HEK293 (cell line): ENCODE measurements around the gene MAMDC2.
"Not testable (repeated sequence)": the region's sequence is repeated elsewhere in the genome, so short reads cannot be mapped to it uniquely, and the experiment has no call there.

Source experiments
- CTCF ChIA-PET: fragments of 350-600 bp; formaldehyde crosslinking; extraction: SDS; loops from one replicate; lab custom pipeline; 2021; ENCODE audit warnings: antibody characterized with exemption; lab: Yijun Ruan, JAX
- POLR2A ChIA-PET: fragments of 300-600 bp; formaldehyde crosslinking; extraction: SDS; loops from one replicate; lab custom pipeline; 2020; ENCODE audit warnings: antibody characterized with exemption, inconsistent platforms; lab: Yijun Ruan, JAX
- H3K27ac ChIP-seq: fragments of 200-500 bp; sonication (Bioruptor generic); 2 replicates; pipeline ENCODE4 v1.5.1; 2014; ENCODE audit warnings: low read depth, low read length, control low read depth, inconsistent platforms; ENCODE audit errors: extremely low read depth
- H3K36me3 ChIP-seq, 2 experiments: fragments of 200-500 bp in 1 of 2; sonication (Bioruptor generic) in 1 of 2; 1 replicate in 1 of 2; 2 replicates in 1 of 2; pipeline ENCODE4 v1.5.1; 2014 to 2017; ENCODE audit warnings: inconsistent platforms in 2 of 2, low read length in 2 of 2; ENCODE audit not compliant: control insufficient read depth in 2 of 2, insufficient read depth in 1 of 2
- H3K4me1 ChIP-seq: fragments of 200-500 bp; sonication (Bioruptor generic); 2 replicates; pipeline ENCODE4 v1.5.1; 2014; ENCODE audit warnings: mild to moderate bottlenecking, low read length, inconsistent platforms; ENCODE audit not compliant: control insufficient read depth, insufficient read depth
- H3K4me3 ChIP-seq: 2 replicates; pipeline ENCODE4 v1.5.1; 2011; ENCODE audit warnings: low read depth, mild to moderate bottlenecking, control low read depth, low read length, moderate library complexity
- H3K9me3 ChIP-seq: fragments of 200-500 bp; sonication (Bioruptor generic); 2 replicates; pipeline ENCODE4 v1.5.1; 2014; ENCODE audit warnings: low read depth, low read length, inconsistent platforms; ENCODE audit not compliant: control insufficient read depth, insufficient read depth
- BCL6B ChIP-seq: fragments of 450-650 bp; formaldehyde crosslinking; IDR thresholded peaks from 2 replicates; pipeline ENCODE4 v1.5.1; 2017; ENCODE audit warnings: missing biosample characterization, missing genetic modification characterization
- GLI2 ChIP-seq: fragments of 450-650 bp; formaldehyde crosslinking; IDR thresholded peaks from 2 replicates; pipeline ENCODE4; 2017; ENCODE audit warnings: missing biosample characterization, missing genetic modification characterization, low read depth, borderline replicate concordance
- GLIS2 ChIP-seq: fragments of 450-650 bp; formaldehyde crosslinking; IDR thresholded peaks from 2 replicates; pipeline ENCODE4 v1.5.1; 2016; ENCODE audit warnings: missing biosample characterization, missing genetic modification characterization
- KLF10 ChIP-seq: fragments of 450-650 bp; IDR thresholded peaks from 2 replicates; pipeline ENCODE4 v1.5.1; 2018; ENCODE audit warnings: missing biosample characterization, mild to moderate bottlenecking, missing genetic modification characterization
- OSR2 ChIP-seq: fragments of 450-650 bp; formaldehyde crosslinking; IDR thresholded peaks from 2 replicates; pipeline ENCODE4 v1.5.1; 2016; ENCODE audit warnings: missing biosample characterization, missing genetic modification characterization
- REST ChIP-seq: fragments of 450-650 bp; formaldehyde crosslinking; IDR thresholded peaks from 2 replicates; pipeline ENCODE4 v1.5.1; 2016; ENCODE audit warnings: missing biosample characterization, missing genetic modification characterization
- ZBTB17 ChIP-seq: fragments of 450-650 bp; formaldehyde crosslinking; IDR thresholded peaks from 2 replicates; pipeline ENCODE4 v1.5.1; 2016; ENCODE audit warnings: missing biosample characterization, missing genetic modification characterization
- ZBTB20 ChIP-seq: fragments of 450-650 bp; formaldehyde crosslinking; IDR thresholded peaks from 2 replicates; pipeline ENCODE4 v1.5.1; 2016; ENCODE audit warnings: missing biosample characterization, missing genetic modification characterization
- ZBTB8A ChIP-seq: fragments of 450-650 bp; formaldehyde crosslinking; IDR thresholded peaks from 2 replicates; pipeline ENCODE4 v1.5.1; 2016; ENCODE audit warnings: missing biosample characterization, missing genetic modification characterization
- ZFP69B ChIP-seq: fragments of 450-650 bp; formaldehyde crosslinking; IDR thresholded peaks from 2 replicates; pipeline ENCODE4 v1.5.1; 2016; ENCODE audit warnings: missing biosample characterization, missing genetic modification characterization
- ZNF529 ChIP-seq: fragments of 450-650 bp; formaldehyde crosslinking; IDR thresholded peaks from 2 replicates; pipeline ENCODE4 v1.5.1; 2017; ENCODE audit warnings: missing genetic modification characterization, missing biosample characterization; ENCODE audit not compliant: insufficient replicate concordance
- ZNF585B ChIP-seq: fragments of 450-650 bp; formaldehyde crosslinking; IDR thresholded peaks from 2 replicates; pipeline ENCODE4 v1.5.1; 2016; ENCODE audit warnings: missing biosample characterization, missing genetic modification characterization
- ZNF623 ChIP-seq: fragments of 450-650 bp; formaldehyde crosslinking; IDR thresholded peaks from 2 replicates; pipeline ENCODE4 v1.5.1; 2016; ENCODE audit warnings: missing biosample characterization, missing genetic modification characterization
- ZNF76 ChIP-seq: fragments of 450-650 bp; formaldehyde crosslinking; IDR thresholded peaks from 2 replicates; pipeline ENCODE4; 2016; ENCODE audit warnings: low read depth, missing biosample characterization, missing genetic modification characterization, borderline replicate concordance
- TF ChIP-seq, protein P1 (sequence below): fragments of 450-650 bp; formaldehyde crosslinking; IDR thresholded peaks from 2 replicates; pipeline ENCODE4 v1.5.1; 2016; ENCODE audit warnings: missing biosample characterization, missing genetic modification characterization
- TF ChIP-seq, protein P2 (sequence below): fragments of 450-650 bp; IDR thresholded peaks from 2 replicates; pipeline ENCODE4 v1.5.1; 2018; ENCODE audit warnings: missing biosample characterization, missing genetic modification characterization

MAMDC2 gene

DNA sequence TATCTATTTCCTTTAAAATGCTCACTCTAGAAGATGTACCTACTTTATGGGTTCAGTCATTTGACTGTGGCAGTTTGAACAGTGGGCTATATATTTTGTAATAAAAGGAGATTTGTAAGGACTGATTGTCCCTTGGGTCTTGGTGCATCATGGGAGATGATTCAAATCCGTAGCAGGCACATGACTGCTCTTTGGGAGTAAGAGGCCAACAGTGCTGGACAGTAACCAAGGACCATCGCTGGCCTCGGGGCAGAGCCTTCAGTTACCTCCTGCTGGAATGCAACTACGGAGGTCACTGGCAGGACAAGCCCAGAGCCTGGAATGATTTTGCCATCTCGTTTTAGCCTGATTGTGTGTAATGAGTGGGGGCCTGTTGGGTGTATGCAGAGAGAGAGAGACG lies 7.0 kb upstream of the MAMDC2 start:
- POLR2A ChIA-PET = no interaction called here
- TF ChIP-seq, protein P1, sequence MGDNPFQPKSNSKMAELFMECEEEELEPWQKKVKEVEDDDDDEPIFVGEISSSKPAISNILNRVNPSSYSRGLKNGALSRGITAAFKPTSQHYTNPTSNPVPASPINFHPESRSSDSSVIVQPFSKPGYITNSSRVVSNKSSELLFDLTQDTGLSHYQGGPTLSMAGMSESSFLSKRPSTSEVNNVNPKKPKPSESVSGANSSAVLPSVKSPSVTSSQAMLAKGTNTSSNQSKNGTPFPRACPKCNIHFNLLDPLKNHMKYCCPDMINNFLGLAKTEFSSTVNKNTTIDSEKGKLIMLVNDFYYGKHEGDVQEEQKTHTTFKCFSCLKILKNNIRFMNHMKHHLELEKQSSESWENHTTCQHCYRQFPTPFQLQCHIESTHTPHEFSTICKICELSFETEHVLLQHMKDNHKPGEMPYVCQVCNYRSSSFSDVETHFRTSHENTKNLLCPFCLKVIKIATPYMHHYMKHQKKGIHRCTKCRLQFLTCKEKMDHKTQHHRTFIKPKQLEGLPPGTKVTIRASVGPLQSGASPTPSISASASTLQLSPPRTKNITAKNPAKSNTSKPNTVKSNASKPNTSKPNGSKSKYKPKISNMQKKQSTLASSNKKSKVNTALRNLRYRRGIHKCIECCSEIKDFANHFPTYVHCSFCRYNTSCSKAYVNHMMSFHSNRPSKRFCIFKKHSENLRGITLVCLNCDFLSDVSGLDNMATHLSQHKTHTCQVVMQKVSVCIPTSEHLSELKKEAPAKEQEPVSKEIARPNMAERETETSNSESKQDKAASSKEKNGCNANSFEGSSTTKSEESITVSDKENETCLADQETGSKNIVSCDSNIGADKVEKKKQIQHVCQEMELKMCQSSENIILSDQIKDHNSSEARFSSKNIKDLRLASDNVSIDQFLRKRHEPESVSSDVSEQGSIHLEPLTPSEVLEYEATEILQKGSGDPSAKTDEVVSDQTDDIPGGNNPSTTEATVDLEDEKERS = no peak
- TF ChIP-seq REST (tag by site-specific recombination) = no peak
- TF ChIP-seq KLF10 (tag by site-specific recombination) = no peak
- no peak for TF ChIP-seq ZBTB17 (tag by site-specific recombination)
- TF ChIP-seq, protein P2, sequence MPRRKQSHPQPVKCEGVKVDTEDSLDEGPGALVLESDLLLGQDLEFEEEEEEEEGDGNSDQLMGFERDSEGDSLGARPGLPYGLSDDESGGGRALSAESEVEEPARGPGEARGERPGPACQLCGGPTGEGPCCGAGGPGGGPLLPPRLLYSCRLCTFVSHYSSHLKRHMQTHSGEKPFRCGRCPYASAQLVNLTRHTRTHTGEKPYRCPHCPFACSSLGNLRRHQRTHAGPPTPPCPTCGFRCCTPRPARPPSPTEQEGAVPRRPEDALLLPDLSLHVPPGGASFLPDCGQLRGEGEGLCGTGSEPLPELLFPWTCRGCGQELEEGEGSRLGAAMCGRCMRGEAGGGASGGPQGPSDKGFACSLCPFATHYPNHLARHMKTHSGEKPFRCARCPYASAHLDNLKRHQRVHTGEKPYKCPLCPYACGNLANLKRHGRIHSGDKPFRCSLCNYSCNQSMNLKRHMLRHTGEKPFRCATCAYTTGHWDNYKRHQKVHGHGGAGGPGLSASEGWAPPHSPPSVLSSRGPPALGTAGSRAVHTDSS (tag by site-specific recombination) = no peak
- no peak for TF ChIP-seq ZNF623
- no peak for TF ChIP-seq ZFP69B
- TF ChIP-seq OSR2 (tag by site-specific recombination) = no peak
- TF ChIP-seq ZNF585B (tag by site-specific recombination) = no peak
- TF ChIP-seq ZNF529 = no peak
- no peak for TF ChIP-seq ZNF76
- no peak for TF ChIP-seq ZBTB8A
- TF ChIP-seq GLIS2 (tag by site-specific recombination) = no peak
- TF ChIP-seq GLI2 (tag by site-specific recombination) = no peak
- no peak for TF ChIP-seq BCL6B
- no peak for TF ChIP-seq ZBTB20 (tag by site-specific recombination)
- CTCF ChIA-PET = interaction anchor here (1.2 kb wide), 1 partner anchor 16 kb away, joined by 4 read pairs; no protein-coding TSS in a partner anchor
- Histone ChIP-seq H3K4me3 (no peak overlapping the region), H3K4me1 (no peaks in the 10 kb centered on the region), H3K36me3 (no peaks in the 10 kb centered on the region), H3K27ac (no peak overlapping the region), H3K9me3 (no peaks in the 10 kb centered on the region)

DNA sequence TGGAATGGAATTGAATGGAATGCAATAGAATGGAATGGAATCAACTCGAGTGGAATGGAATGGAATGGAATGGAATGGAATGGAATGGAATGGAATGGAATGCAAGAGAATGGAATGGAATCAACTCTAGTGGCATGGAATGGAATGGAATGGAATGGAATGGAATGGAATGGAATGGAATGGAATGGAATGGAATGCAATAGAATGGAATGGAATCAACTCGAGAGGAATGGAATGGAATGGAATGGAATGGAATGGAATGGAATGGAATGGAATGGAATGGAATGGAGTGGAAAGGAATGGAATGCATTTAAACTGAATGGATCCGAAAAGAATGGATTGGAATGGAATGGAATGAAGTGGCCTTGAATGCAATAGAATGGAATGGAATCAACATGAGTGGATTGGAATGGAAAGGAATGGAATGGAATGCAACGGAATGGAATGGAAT lies 5.5 kb upstream of the MAMDC2 start:
- H3K4me1 ChIP-seq, H3K9me3 ChIP-seq, H3K4me3 ChIP-seq, H3K27ac ChIP-seq, H3K36me3 ChIP-seq, CTCF ChIA-PET: not testable (repeated sequence)
- POLR2A ChIA-PET = interaction anchor here (0.9 kb wide), 1 partner anchor 27 kb away, joined by 8 read pairs; no protein-coding TSS in a partner anchor
